ENCODE results near the gene SP110. TPM values are rescaled to one million over a fixed set of nuclear protein-coding genes. Genes with fewer than 3 reads are reported as not detected.

The SP110 gene
- total and polyA plus RNA-seq, 2 of the 4 experiments (the other 2 are of a cell fraction): 9.3 to 10.2 TPM

GRCh38 chr2:230262246-230262645, 42.5 kb upstream of the SP110 start:
- no peak for TF ChIP-seq MAZ (IDR thresholded peaks at IDR 0.05; ENCODE audit: borderline replicate concordance, low read depth, low read length)
- TF ChIP-seq, protein P1, sequence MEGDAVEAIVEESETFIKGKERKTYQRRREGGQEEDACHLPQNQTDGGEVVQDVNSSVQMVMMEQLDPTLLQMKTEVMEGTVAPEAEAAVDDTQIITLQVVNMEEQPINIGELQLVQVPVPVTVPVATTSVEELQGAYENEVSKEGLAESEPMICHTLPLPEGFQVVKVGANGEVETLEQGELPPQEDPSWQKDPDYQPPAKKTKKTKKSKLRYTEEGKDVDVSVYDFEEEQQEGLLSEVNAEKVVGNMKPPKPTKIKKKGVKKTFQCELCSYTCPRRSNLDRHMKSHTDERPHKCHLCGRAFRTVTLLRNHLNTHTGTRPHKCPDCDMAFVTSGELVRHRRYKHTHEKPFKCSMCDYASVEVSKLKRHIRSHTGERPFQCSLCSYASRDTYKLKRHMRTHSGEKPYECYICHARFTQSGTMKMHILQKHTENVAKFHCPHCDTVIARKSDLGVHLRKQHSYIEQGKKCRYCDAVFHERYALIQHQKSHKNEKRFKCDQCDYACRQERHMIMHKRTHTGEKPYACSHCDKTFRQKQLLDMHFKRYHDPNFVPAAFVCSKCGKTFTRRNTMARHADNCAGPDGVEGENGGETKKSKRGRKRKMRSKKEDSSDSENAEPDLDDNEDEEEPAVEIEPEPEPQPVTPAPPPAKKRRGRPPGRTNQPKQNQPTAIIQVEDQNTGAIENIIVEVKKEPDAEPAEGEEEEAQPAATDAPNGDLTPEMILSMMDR (conservative IDR thresholded peaks at IDR 0.05; ENCODE audit: low read depth, low read length): no peak
- TF ChIP-seq MXI1 (IDR thresholded peaks at IDR 0.05; ENCODE audit: borderline replicate concordance, low read depth, low read length): no peak
- TF ChIP-seq, protein P2, sequence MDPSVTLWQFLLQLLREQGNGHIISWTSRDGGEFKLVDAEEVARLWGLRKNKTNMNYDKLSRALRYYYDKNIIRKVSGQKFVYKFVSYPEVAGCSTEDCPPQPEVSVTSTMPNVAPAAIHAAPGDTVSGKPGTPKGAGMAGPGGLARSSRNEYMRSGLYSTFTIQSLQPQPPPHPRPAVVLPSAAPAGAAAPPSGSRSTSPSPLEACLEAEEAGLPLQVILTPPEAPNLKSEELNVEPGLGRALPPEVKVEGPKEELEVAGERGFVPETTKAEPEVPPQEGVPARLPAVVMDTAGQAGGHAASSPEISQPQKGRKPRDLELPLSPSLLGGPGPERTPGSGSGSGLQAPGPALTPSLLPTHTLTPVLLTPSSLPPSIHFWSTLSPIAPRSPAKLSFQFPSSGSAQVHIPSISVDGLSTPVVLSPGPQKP (IDR thresholded peaks at IDR 0.05; ENCODE audit: borderline replicate concordance, low read depth, low read length): no peak
- TF ChIP-seq MAFK (IDR thresholded peaks at IDR 0.05; ENCODE audit: low read depth, low read length): no peak
- TF ChIP-seq RAD21 (IDR thresholded peaks at IDR 0.05; ENCODE audit: low read length): no peak
- TF ChIP-seq BHLHE40 (IDR thresholded peaks at IDR 0.05; ENCODE audit: low read depth, low read length): no peak
- TF ChIP-seq, protein P3, sequence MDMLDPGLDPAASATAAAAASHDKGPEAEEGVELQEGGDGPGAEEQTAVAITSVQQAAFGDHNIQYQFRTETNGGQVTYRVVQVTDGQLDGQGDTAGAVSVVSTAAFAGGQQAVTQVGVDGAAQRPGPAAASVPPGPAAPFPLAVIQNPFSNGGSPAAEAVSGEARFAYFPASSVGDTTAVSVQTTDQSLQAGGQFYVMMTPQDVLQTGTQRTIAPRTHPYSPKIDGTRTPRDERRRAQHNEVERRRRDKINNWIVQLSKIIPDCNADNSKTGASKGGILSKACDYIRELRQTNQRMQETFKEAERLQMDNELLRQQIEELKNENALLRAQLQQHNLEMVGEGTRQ (IDR thresholded peaks at IDR 0.05; ENCODE audit: low read depth, low read length): no peak
- no peak for TF ChIP-seq RCOR1 (IDR thresholded peaks at IDR 0.05; ENCODE audit: insufficient replicate concordance, low read length)
- TF ChIP-seq POLR2A (IDR thresholded peaks at IDR 0.05; ENCODE audit: low read depth, low read length): no peak
- POLR2A ChIA-PET (ENCODE audit: unreplicated experiment): no interaction called here

More at GRCh38 chr2:230262246-230262645, 42.5 kb upstream of the SP110 start:
- no peak overlapping the region for H3K18ac ChIP-seq (ENCODE audit: low read depth, low read length)
- no peaks in the 10 kb centered on the region for H4K20me1 ChIP-seq (ENCODE audit: insufficient read depth, low read length)
- H2AK9ac ChIP-seq (replicated peaks; ENCODE audit: low read depth, low read length, poor library complexity): no peak overlapping the region
- H2BK120ac ChIP-seq (ENCODE audit: low read depth, low read length): no peak overlapping the region
- no peaks in the 10 kb centered on the region for H3K9me1 ChIP-seq (ENCODE audit: insufficient read depth, low read length)
- H3K56ac ChIP-seq (ENCODE audit: extremely low read depth, insufficient read depth, low read length): no peak overlapping the region
- CTCF ChIA-PET: no interaction called here
- no peak overlapping the region for H2BK20ac ChIP-seq (ENCODE audit: low read depth, low read length)
- H3K4ac ChIP-seq (ENCODE audit: low read depth, low read length): no peak overlapping the region
- H3K27me3 ChIP-seq (ENCODE audit: control insufficient read depth, insufficient read depth, low read length): no peaks in the 10 kb centered on the region
- no peaks in the 10 kb centered on the region for H3K79me1 ChIP-seq (ENCODE audit: low read depth in 1 of 2, low read length in 2 of 2)
- no peaks in the 10 kb centered on the region for H3K36me3 ChIP-seq (ENCODE audit: control insufficient read depth, insufficient read depth, low read length)
- H2AK5ac ChIP-seq (ENCODE audit: low read depth, low read length): no peak overlapping the region
- H4K5ac ChIP-seq (ENCODE audit: low read depth, low read length): no peak overlapping the region
- H4K8ac ChIP-seq (ENCODE audit: low read depth in 2 of 2, low read length in 2 of 2): no peak overlapping the region
- no peak overlapping the region for H3K4me3 ChIP-seq (ENCODE audit: insufficient read depth, low read depth, low read length)
- WGBS, 2 experiments (ENCODE audit: extremely low coverage in 2 of 2, insufficient read length in 1 of 2): no CpG with 5 or more reads among the region's 5 CpGs
- ATAC-seq (ENCODE audit: low read depth): no peak
- no TSS peak for BruUV-seq (replicated peaks)
- no peak overlapping the region for H2BK5ac ChIP-seq (ENCODE audit: low read depth, low read length, poor library complexity, severe bottlenecking)
- in situ Hi-C loops (cut with MboI; ENCODE audit: low sequenced_read_pairs): no loop called here
- intact Hi-C loops (cut with micrococcal nuclease): no loop called here
- H3K9me3 ChIP-seq (ENCODE audit: control insufficient read depth, insufficient read depth, low read length): no peaks in the 10 kb centered on the region
- H3K9ac ChIP-seq (ENCODE audit: low read depth, low read length): no peak overlapping the region
- H4K91ac ChIP-seq (ENCODE audit: insufficient read depth, low read depth, low read length): no peak overlapping the region
- H3K27ac ChIP-seq (ENCODE audit: insufficient read depth, low read length): no peak overlapping the region
- no peak overlapping the region for H3K14ac ChIP-seq (replicated peaks; ENCODE audit: low read depth, low read length)
- H3K23ac ChIP-seq (ENCODE audit: low read depth, low read length): no peak overlapping the region
- no peak overlapping the region for H2AFZ ChIP-seq (replicated peaks; ENCODE audit: low read length, poor library complexity)
- dilution Hi-C loops (cut with HindIII; ENCODE audit: low sequenced_read_pairs, unreplicated experiment): no loop called here
- no peak for DNase-seq
- no peak overlapping the region for H2BK15ac ChIP-seq (ENCODE audit: low read depth, low read length)
- H3K4me2 ChIP-seq (ENCODE audit: low read depth, low read length): no peak overlapping the region
- no peaks in the 10 kb centered on the region for H3K4me1 ChIP-seq (ENCODE audit: control insufficient read depth, insufficient read depth, low read length)
